Uterus (tissue), 2 donors: ENCODE measurements around the gene RTRAF.

Source experiments
- CTCF ChIP-seq, 4 experiments: fragments of 200-600 bp in 2 of 4; fragments of 450-650 bp in 2 of 4; sonication (generic) in 2 of 4; IDR thresholded peaks; one replicate each; pipeline ENCODE4 v1.5.1; 2016 to 2019; ENCODE audit warnings: antibody characterized with exemption in 4 of 4, mild to moderate bottlenecking in 2 of 4, moderate library complexity in 1 of 4
- POLR2A ChIP-seq, 2 donors: fragments of 450-650 bp; IDR thresholded peaks; one replicate each; pipeline ENCODE4 v1.6.1; 2016; ENCODE audit warnings: antibody characterized with exemption in 2 of 2, mild to moderate bottlenecking in 1 of 2, moderate library complexity in 1 of 2

GRCh38 chr14:52048641-52049204, 59.4 kb downstream of the RTRAF start:
- TF ChIP-seq CTCF (IDR thresholded peaks at IDR 0.05) = no peak
- no peak for TF ChIP-seq POLR2A (IDR thresholded peaks at IDR 0.05)
